ENCODE results near the gene SNF8.
A peak's percentile ranks its signal among the peaks of the same experiment; 100 is the strongest.

SNF8 gene

DNA sequence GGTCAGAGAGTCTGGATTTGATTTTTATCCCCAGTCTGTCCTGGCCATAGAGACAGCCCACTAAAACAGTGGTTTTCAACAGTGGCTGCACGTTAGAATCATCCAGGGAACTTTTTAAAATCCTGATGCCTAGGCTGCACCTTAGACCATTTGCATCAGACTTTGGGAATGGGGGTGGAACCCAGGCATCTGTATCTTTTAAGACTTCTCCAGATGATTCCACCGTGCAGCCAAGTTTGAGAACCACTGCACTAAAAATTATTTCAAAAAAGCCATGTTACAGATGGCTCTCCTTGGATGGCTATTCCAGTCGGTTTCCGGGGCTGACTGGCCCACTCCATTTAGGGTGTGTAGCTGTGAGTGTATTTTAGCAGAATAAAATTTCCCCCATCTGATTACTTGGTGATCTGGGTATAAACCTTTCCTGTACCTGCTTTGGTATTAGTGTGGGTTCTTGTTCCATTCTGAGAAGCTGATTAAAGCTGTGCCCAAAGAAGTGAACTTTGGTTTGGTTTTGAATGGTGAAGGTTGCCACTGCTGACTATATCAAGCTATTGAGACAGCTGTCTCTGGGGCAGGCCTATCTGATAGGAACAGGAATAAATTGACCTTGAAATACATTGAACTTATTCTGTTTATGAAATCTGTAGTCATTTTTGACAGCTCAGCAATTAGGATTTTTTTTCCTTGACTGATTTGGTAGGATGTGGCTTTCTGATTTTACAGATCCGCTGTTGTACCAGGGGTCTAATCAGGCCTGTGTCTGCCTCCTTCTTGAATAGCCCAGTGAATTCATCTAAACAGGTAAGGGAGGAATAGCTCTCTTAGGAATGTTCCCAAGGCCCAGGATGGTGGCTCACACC lies 50.8 kb downstream of the SNF8 start:
- Histone ChIP-seq H3K79me2 (ENCODE audit: insufficient read depth, low read length) (peaks cover 32% of the 10 kb centered on the region), H2AFZ (ENCODE audit: low read length) (no peak overlapping the region), H3K4me1 (ENCODE audit: insufficient read depth, low read length, poor library complexity, severe bottlenecking) (peaks cover 19% of the 10 kb centered on the region), H3K9me2 (replicated peaks; ENCODE audit: low read depth, low read length) (no peaks in the 10 kb centered on the region), H3K4me3 (ENCODE audit: low read length, poor library complexity, severe bottlenecking) (peak overlapping the region; percentile 92), H3K9ac (ENCODE audit: low read depth, low read length, poor library complexity, severe bottlenecking) (peak overlapping the region; percentile 85), H3F3A (ENCODE audit: low read depth) (no peaks in the 10 kb centered on the region), H3K36me3 (ENCODE audit: insufficient read depth, low read length) (no peaks in the 10 kb centered on the region), H4K20me1 (ENCODE audit: insufficient read depth, low read length, poor library complexity, severe bottlenecking) (no peaks in the 10 kb centered on the region), H3K9me3 (ENCODE audit: insufficient read depth, low read depth, low read length) (no peaks in the 10 kb centered on the region), H3K4me2 (ENCODE audit: low read depth, low read length, poor library complexity, severe bottlenecking) (peak overlapping the region; percentile 92), H3K27me3 (ENCODE audit: insufficient read depth, low read length, poor library complexity, severe bottlenecking) (no peaks in the 10 kb centered on the region)
- TF ChIP-seq, protein P1, sequence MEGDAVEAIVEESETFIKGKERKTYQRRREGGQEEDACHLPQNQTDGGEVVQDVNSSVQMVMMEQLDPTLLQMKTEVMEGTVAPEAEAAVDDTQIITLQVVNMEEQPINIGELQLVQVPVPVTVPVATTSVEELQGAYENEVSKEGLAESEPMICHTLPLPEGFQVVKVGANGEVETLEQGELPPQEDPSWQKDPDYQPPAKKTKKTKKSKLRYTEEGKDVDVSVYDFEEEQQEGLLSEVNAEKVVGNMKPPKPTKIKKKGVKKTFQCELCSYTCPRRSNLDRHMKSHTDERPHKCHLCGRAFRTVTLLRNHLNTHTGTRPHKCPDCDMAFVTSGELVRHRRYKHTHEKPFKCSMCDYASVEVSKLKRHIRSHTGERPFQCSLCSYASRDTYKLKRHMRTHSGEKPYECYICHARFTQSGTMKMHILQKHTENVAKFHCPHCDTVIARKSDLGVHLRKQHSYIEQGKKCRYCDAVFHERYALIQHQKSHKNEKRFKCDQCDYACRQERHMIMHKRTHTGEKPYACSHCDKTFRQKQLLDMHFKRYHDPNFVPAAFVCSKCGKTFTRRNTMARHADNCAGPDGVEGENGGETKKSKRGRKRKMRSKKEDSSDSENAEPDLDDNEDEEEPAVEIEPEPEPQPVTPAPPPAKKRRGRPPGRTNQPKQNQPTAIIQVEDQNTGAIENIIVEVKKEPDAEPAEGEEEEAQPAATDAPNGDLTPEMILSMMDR (conservative IDR thresholded peaks at IDR 0.05; ENCODE audit: low read length) = no peak
- no peak for TF ChIP-seq EZH2phosphoT487 (IDR thresholded peaks at IDR 0.05; ENCODE audit: borderline replicate concordance)

DNA sequence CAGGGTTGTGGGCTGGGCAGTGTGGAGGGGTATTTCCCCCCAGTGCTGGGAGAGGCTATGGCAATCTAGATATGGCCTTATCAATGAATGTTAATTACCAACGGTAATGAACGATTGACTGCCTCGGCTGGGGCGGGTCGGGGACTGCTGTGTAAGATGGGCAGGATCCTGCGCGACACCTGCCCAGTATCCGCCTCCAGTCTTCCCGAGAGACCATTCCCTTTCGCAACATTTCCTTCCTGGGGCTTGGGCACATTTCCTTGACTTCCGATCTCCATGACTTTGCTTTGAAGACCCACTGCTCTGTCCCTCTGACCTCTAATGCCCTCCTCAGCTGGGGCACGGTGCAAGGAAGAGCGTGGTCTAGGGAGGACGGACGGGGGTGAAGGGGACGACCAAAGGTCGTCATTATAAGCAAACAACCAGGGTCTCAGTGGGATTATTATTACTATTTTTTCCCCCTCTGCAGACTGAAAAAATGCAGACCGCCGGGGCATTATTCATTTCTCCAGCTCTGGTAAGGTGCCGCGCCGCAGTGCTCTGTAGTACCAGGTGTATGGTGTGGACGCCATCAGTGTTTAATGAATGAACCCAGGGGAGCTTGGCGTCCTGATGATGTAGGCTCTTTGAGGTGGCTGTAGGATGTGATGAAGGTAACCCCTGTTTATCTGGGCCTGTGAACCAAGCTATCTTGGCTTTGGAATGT lies 51.5 kb downstream of the SNF8 start:
- H3K4me1 ChIP-seq (ENCODE audit: insufficient read depth, low read length, poor library complexity, severe bottlenecking) = peaks cover 19% of the 10 kb centered on the region
- no peaks in the 10 kb centered on the region for H3F3A ChIP-seq (ENCODE audit: low read depth)
- peaks cover 32% of the 10 kb centered on the region for H3K79me2 ChIP-seq (ENCODE audit: insufficient read depth, low read length)
- H3K9ac ChIP-seq (ENCODE audit: low read depth, low read length, poor library complexity, severe bottlenecking) = peak overlapping the region; percentile 85
- H3K9me2 ChIP-seq (replicated peaks; ENCODE audit: low read depth, low read length) = no peaks in the 10 kb centered on the region
- peak overlapping the region; percentile 92 for H3K4me2 ChIP-seq (ENCODE audit: low read depth, low read length, poor library complexity, severe bottlenecking)
- peak overlapping the region; percentile 92 for H3K4me3 ChIP-seq (ENCODE audit: low read length, poor library complexity, severe bottlenecking)
- no peaks in the 10 kb centered on the region for H3K36me3 ChIP-seq (ENCODE audit: insufficient read depth, low read length)
- H3K27me3 ChIP-seq (ENCODE audit: insufficient read depth, low read length, poor library complexity, severe bottlenecking) = no peaks in the 10 kb centered on the region
- H3K9me3 ChIP-seq (ENCODE audit: insufficient read depth, low read depth, low read length) = no peaks in the 10 kb centered on the region
- TF ChIP-seq, protein P1 (conservative IDR thresholded peaks at IDR 0.05; ENCODE audit: low read length) = no peak
- TF ChIP-seq EZH2phosphoT487 (IDR thresholded peaks at IDR 0.05; ENCODE audit: borderline replicate concordance) = no peak
- no peaks in the 10 kb centered on the region for H4K20me1 ChIP-seq (ENCODE audit: insufficient read depth, low read length, poor library complexity, severe bottlenecking)
- H2AFZ ChIP-seq (ENCODE audit: low read length) = peak overlapping the region; percentile 59; the same call in 1 of the 2 replicates

DNA sequence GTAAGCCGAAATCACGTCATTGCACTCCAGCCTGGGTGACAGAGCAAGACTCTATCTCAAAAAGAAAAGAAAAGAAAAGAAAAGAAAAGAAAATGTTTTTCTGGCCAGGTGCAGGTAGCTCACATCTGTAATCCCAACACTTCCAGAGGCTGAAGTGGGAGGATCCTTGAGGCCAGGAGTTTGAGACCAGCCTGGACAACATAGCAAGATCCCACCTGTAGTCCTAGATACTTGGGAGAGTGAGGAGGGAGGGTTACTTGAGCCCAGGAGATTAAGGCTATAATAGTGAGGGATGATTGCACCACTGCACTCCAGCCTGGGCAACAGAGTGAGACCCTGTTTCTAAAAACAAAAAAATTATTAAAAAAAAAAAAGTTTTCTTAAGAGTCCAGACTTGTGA lies 54.6 kb downstream of the SNF8 start:
- no peaks in the 10 kb centered on the region for H3F3A ChIP-seq (ENCODE audit: low read depth)
- no peak overlapping the region for H2AFZ ChIP-seq (ENCODE audit: low read length)
- no peak overlapping the region for H3K4me3 ChIP-seq (ENCODE audit: low read length, poor library complexity, severe bottlenecking)
- H3K4me2 ChIP-seq (ENCODE audit: low read depth, low read length, poor library complexity, severe bottlenecking) = no peak overlapping the region
- H4K20me1 ChIP-seq (ENCODE audit: insufficient read depth, low read length, poor library complexity, severe bottlenecking) = no peaks in the 10 kb centered on the region
- TF ChIP-seq, protein P1 (conservative IDR thresholded peaks at IDR 0.05; ENCODE audit: low read length) = no peak
- TF ChIP-seq EZH2phosphoT487 (IDR thresholded peaks at IDR 0.05; ENCODE audit: borderline replicate concordance) = no peak
- H3K9ac ChIP-seq (ENCODE audit: low read depth, low read length, poor library complexity, severe bottlenecking) = no peak overlapping the region
- H3K36me3 ChIP-seq (ENCODE audit: insufficient read depth, low read length) = no peaks in the 10 kb centered on the region
- H3K4me1 ChIP-seq (ENCODE audit: insufficient read depth, low read length, poor library complexity, severe bottlenecking) = peaks cover 19% of the 10 kb centered on the region
- no peaks in the 10 kb centered on the region for H3K27me3 ChIP-seq (ENCODE audit: insufficient read depth, low read length, poor library complexity, severe bottlenecking)
- H3K9me2 ChIP-seq (replicated peaks; ENCODE audit: low read depth, low read length) = no peaks in the 10 kb centered on the region
- peaks cover 32% of the 10 kb centered on the region for H3K79me2 ChIP-seq (ENCODE audit: insufficient read depth, low read length)
- H3K9me3 ChIP-seq (ENCODE audit: insufficient read depth, low read depth, low read length) = no peaks in the 10 kb centered on the region

Measured in Loucy (cell line).